Measurements from ENCODE around the gene MRPS10. TPM values are rescaled to one million over a fixed set of nuclear protein-coding genes. Genes with fewer than 3 reads are reported as not detected.

MRPS10 gene
- total and polyA plus RNA-seq, 2 experiments from 2014 or later: 65.1 to 79.8 TPM

- Histone ChIP-seq H3K9me2 (ENCODE audit: insufficient read depth) (no peaks in the 10 kb centered on the region), H3K4me1 (ENCODE audit: insufficient read depth) (no peaks in the 10 kb centered on the region), H3K36me3 (ENCODE audit: low read depth) (no peaks in the 10 kb centered on the region), H3K4me2 (ENCODE audit: unreplicated experiment) (no peak overlapping the region), H4K20me1 (ENCODE audit: insufficient read depth) (no peaks in the 10 kb centered on the region), H3F3A (ENCODE audit: insufficient read depth) (no peaks in the 10 kb centered on the region), H3K9ac (no peak overlapping the region), H3K4me3 (no peak overlapping the region), H2AFZ (no peak overlapping the region), H3K27ac (no peak overlapping the region), H3K27me3 (replicated peaks; ENCODE audit: insufficient read depth) (no peaks in the 10 kb centered on the region), H3K79me2 (ENCODE audit: insufficient read depth) (no peaks in the 10 kb centered on the region), H3K9me3 (ENCODE audit: low read depth) (no peaks in the 10 kb centered on the region)
- DNase-seq: no peak
- TF ChIP-seq EZH2 (IDR thresholded peaks at IDR 0.05; ENCODE audit: insufficient read depth, poor library complexity, severe bottlenecking) (no peak), EZH2phosphoT487 (IDR thresholded peaks at IDR 0.05; ENCODE audit: insufficient read depth, low read depth) (no peak)
- 90 to 91% methylated on average over 21 to 24 of the region's 24 CpGs for WGBS, 2 experiments (ENCODE audit: low coverage in 1 of 2, low lambda C conversion rate in 2 of 2, missing lambda C conversion rate in 2 of 2)
- in situ Hi-C loops (cut with MboI): loop anchor here (25.0 kb wide), 1 partner anchor 274 kb away; no protein-coding TSS in a partner anchor
These were observed 45.6 kb upstream of the MRPS10 start for GRCh38 chr6:42263165-42263728.

- in situ Hi-C loops (cut with MboI): loop anchor here (25.0 kb wide), 1 partner anchor 276 kb away; no protein-coding TSS in a partner anchor
- Histone ChIP-seq H3K27ac (no peak overlapping the region), H3K4me1 (ENCODE audit: insufficient read depth) (no peaks in the 10 kb centered on the region), H3K9ac (no peak overlapping the region), H3K36me3 (ENCODE audit: low read depth) (no peaks in the 10 kb centered on the region), H3K9me3 (ENCODE audit: low read depth) (no peaks in the 10 kb centered on the region), H3K9me2 (ENCODE audit: insufficient read depth) (no peaks in the 10 kb centered on the region), H4K20me1 (ENCODE audit: insufficient read depth) (no peaks in the 10 kb centered on the region), H3K4me2 (ENCODE audit: unreplicated experiment) (no peak overlapping the region), H3F3A (ENCODE audit: insufficient read depth) (no peaks in the 10 kb centered on the region), H2AFZ (no peak overlapping the region), H3K4me3 (no peak overlapping the region), H3K79me2 (ENCODE audit: insufficient read depth) (no peaks in the 10 kb centered on the region), H3K27me3 (replicated peaks; ENCODE audit: insufficient read depth) (no peaks in the 10 kb centered on the region)
- WGBS, 2 experiments (ENCODE audit: low coverage in 1 of 2, low lambda C conversion rate in 2 of 2, missing lambda C conversion rate in 2 of 2): 60 to 81% methylated on average over 6 to 10 of the region's 11 CpGs
- TF ChIP-seq EZH2 (IDR thresholded peaks at IDR 0.05; ENCODE audit: insufficient read depth, poor library complexity, severe bottlenecking) (no peak), EZH2phosphoT487 (IDR thresholded peaks at IDR 0.05; ENCODE audit: insufficient read depth, low read depth) (no peak)
- peak; percentile 20 for DNase-seq
These were observed 43.3 kb upstream of the MRPS10 start for GRCh38 chr6:42260972-42261371.

GRCh38 chr6:42260396-42260888, 42.8 kb upstream of the MRPS10 start:
- H4K20me1 ChIP-seq (ENCODE audit: insufficient read depth): no peaks in the 10 kb centered on the region
- H3K9me2 ChIP-seq (ENCODE audit: insufficient read depth): no peaks in the 10 kb centered on the region
- H3K79me2 ChIP-seq (ENCODE audit: insufficient read depth): no peaks in the 10 kb centered on the region
- H3K27ac ChIP-seq: no peak overlapping the region
- H2AFZ ChIP-seq: no peak overlapping the region
- H3K27me3 ChIP-seq (replicated peaks; ENCODE audit: insufficient read depth): no peaks in the 10 kb centered on the region
- no peak for DNase-seq
- no peak overlapping the region for H3K9ac ChIP-seq
- no peak overlapping the region for H3K4me3 ChIP-seq
- no peaks in the 10 kb centered on the region for H3K36me3 ChIP-seq (ENCODE audit: low read depth)
- in situ Hi-C loops (cut with MboI): loop anchor here (25.0 kb wide), 1 partner anchor 277 kb away; no protein-coding TSS in a partner anchor
- no peaks in the 10 kb centered on the region for H3K9me3 ChIP-seq (ENCODE audit: low read depth)
- H3K4me1 ChIP-seq (ENCODE audit: insufficient read depth): peaks cover 2% of the 10 kb centered on the region
- no peak for TF ChIP-seq EZH2 (IDR thresholded peaks at IDR 0.05; ENCODE audit: insufficient read depth, poor library complexity, severe bottlenecking)
- no peak for TF ChIP-seq EZH2phosphoT487 (IDR thresholded peaks at IDR 0.05; ENCODE audit: insufficient read depth, low read depth)
- peaks cover 1% of the 10 kb centered on the region for H3F3A ChIP-seq (ENCODE audit: insufficient read depth)
- 64 to 67% methylated on average over 7 of the region's 7 CpGs for WGBS, 2 experiments (ENCODE audit: low coverage in 1 of 2, low lambda C conversion rate in 2 of 2, missing lambda C conversion rate in 2 of 2)
- H3K4me2 ChIP-seq (ENCODE audit: unreplicated experiment): no peak overlapping the region

GRCh38 chr6:42259841-42260395, 42.3 kb upstream of the MRPS10 start:
- no peak for DNase-seq
- Histone ChIP-seq H4K20me1 (ENCODE audit: insufficient read depth) (no peaks in the 10 kb centered on the region), H3K36me3 (ENCODE audit: low read depth) (no peaks in the 10 kb centered on the region), H3K79me2 (ENCODE audit: insufficient read depth) (no peaks in the 10 kb centered on the region), H2AFZ (no peak overlapping the region), H3K9me2 (ENCODE audit: insufficient read depth) (no peaks in the 10 kb centered on the region), H3F3A (ENCODE audit: insufficient read depth) (peaks cover 5% of the 10 kb centered on the region), H3K4me1 (ENCODE audit: insufficient read depth) (peaks cover 7% of the 10 kb centered on the region), H3K27me3 (replicated peaks; ENCODE audit: insufficient read depth) (no peaks in the 10 kb centered on the region), H3K9ac (no peak overlapping the region), H3K9me3 (ENCODE audit: low read depth) (no peaks in the 10 kb centered on the region), H3K27ac (no peak overlapping the region), H3K4me3 (no peak overlapping the region), H3K4me2 (ENCODE audit: unreplicated experiment) (no peak overlapping the region)
- TF ChIP-seq EZH2phosphoT487 (IDR thresholded peaks at IDR 0.05; ENCODE audit: insufficient read depth, low read depth) (no peak), EZH2 (IDR thresholded peaks at IDR 0.05; ENCODE audit: insufficient read depth, poor library complexity, severe bottlenecking) (no peak)
- WGBS, 2 experiments (ENCODE audit: low coverage in 1 of 2, low lambda C conversion rate in 2 of 2, missing lambda C conversion rate in 2 of 2): 73 to 75% methylated on average over 10 of the region's 10 CpGs
- in situ Hi-C loops (cut with MboI): loop anchor here (25.0 kb wide), 1 partner anchor 277 kb away; no protein-coding TSS in a partner anchor
